DMS 273 (cell line): Measurements from ENCODE around the gene KNOP1.
A peak's percentile ranks its signal among the peaks of the same experiment; 100 is the strongest.

Source experiments
- DNase-seq: peaks from one replicate; lab custom pipeline; 2025; ENCODE audit not compliant: unreplicated experiment; lab: John Stamatoyannopoulos, UW

The KNOP1 gene

DNA sequence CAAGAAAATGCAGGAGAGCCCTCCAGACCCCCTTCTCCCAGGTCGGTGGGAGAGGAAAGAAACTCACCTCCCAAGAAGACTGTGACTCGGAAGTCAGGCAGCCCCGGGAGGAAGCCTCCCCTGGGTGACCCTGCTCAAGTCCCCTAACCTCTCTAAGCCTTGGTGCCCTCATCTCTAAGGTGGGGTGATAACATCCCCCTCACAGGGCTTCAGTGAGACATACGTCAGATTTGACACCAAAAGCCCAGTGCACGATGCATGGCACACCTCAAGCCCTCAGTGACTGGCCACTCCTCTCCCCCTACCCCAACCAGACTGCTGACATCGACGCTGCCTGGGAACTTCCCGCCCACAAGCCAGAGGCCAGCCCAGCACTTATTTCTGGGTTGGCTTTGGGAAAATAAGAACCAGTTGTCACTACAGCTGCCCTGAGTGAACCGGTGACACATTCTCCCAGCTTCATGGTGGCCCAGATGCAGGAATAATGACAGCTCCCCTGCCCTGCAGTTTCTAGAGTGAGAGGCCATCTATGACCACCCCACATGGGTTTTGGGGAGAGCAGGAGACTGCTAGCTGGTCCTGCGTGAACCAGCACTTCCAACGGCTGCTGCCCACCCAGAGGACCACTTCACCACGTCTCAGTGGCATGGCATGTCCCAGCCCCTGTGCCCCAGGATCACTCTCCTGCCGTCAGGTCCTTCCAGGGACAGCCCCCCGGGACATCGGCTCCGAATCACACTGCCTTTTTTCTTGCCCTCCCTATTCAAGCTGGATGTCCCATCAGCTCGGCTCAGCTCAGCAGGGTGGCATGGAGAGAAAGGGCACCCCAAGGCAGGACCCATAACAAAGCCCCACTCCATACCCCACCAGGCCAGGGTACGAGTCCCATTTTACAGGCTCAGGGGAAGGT is 9.5 kb downstream of the KNOP1 start:
- DNase-seq: no peak

DNA sequence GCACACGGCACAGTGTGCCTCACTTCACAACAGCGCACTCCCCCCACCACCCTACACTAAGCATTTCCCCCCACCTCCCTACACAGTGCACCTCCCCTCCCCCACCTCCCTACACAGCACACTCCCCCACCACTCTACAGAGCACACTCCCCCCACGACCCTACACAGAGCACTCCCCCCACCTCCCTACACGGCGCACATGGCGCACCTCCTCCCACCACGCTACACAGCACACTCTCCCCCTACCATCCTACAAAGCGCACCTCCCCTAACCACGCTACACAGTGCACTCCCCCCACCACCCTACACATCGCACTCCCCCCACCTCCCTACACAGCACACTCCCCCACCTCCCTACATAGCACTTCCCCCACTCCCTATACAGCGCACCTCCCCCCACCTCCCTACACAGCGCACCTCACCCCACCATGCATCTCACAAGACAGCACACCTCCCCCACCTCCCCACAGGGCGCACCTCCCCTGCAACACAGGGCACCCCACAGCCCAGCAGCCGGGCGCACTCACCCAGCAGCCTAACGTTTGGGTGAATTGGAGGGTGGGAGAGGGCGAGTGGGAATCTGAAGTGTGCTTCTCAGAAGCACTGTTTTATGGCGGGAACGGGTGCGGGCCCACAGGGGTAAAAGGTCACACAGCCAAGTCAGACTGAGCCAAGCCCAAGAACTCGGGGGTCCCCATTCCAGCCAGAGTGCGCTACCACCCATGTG is 10.3 kb downstream of the KNOP1 start:
- no peak for DNase-seq

DNA sequence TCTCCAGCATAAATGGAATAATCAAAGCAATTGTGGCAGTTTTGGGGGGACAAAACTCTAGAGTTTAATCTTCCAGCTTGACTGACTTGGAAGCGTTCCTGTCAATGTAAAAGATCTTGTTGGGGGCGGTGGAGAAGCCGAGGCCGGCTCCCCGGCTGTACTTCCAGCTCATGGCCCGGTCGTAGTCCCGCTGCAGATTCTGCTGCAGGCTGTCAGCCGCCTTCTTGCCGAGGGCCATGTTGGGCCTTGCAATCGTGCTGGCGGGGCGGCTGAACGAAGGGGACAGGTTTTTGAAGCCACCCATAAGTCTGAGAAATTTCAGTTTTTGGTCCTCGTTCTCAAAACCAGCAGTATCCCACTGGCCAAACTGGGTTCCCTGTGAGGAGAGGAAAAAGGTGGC is 11.2 kb downstream of the KNOP1 start:
- DNase-seq: no peak

DNA sequence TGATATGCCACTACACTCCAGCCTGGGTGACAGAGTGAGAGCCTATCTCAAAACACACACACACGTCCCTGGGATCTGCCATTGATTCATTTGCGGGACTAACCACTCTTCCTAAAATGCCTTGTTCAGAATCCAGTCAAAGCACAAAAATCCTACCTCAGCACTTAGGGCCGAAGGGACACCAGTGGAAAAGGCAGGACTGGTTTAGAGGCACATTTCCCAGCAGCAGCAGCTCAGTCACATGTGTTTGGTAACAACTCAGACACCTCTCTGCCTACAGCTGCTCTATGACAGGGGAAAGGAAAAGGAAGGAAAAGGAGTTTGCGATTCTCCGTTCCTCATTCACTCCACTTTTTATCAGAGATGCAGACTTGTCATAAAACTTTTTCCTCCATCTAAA is 12.2 kb downstream of the KNOP1 start:
- DNase-seq: no peak

DNA sequence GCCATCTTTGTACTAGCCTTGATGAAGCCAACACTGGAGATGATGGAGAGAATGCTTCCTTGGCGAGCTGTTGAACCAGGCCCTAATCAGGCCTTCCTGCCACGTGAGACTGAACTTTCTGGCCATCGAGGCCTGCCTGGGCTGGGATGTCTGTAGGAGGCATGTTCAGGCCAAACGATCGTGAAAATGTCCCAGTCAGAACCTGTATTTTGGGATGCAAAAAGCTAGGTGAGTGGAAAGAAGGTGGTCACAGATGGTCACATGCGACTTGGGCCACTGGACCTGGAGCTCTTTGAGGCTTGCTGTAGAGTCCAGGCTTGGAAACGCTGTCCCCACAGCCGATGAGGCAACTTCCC is 12.9 kb downstream of the KNOP1 start:
- DNase-seq: no peak

DNA sequence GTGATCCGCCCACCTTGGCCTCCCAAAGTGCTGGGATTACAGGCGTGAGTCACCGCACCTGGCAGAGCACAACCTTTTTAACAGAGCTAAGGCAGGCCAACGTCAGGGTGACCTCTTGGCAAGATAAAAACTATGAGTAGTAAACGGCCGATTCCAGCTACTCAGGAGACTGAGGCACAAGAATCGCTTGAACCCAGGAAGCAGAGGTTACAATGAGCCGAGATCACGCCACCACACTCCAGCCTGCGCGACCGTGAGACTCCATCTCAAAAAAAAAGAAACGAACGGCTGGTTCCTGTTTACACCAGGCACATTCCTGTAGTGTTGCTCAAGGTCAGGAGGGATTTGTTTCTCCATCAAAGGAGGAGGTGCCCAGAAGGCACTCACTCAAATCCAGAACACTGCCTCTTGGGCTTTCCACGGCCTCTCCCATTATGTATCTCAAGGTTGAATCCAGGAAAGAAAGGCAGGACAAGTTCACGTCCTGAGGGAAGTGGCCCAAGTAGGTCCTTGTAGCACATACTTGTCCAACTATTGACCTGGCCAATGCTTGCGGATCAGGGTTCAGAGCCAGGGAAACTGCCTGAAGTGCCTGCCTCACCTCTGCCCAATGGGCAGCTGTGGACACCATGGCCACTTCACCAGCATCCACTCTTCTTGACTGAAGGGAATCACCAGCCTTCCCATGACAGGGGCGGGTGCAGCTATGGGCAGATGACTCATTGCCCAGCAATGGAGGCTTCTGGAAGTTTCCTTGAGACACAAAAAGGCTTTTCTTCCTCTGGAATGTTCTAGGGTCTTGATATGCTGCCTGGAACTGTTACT is 13.5 kb downstream of the KNOP1 start:
- DNase-seq: no peak

DNA sequence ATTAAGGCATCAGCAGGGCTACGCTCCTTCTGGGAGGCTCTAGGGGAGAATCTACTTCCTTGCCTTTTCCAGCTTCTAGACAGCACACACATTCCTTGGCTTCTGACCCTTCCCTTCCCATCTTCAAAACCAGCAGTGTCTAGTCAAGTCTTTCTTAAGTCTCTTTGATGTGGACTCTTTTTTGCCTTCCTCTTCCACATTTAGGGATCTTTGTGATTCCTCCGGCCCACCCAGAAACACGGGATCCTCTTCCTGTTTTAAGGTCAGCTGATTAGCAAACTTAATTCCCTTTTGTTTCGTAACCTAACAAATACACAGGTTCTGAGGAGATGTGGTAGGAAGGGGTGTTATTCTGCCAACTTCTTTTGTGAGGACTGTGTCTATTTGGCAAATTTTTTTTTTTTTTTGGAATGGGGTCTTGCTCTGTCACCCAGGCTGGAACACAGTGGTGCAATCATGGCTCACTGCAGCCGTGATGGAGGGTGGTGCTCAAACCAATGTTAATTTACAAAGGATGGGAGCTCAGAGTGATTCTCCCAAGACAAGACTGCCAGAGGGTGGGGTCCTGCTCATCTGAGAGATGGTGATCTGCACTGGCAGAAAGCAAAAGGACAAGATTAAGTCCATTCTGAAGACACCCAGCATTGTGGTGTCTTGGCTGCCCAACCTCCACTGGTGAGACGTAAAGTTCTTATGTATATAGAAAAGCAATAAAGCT is 14.7 kb downstream of the KNOP1 start:
- DNase-seq: no peak

DNA sequence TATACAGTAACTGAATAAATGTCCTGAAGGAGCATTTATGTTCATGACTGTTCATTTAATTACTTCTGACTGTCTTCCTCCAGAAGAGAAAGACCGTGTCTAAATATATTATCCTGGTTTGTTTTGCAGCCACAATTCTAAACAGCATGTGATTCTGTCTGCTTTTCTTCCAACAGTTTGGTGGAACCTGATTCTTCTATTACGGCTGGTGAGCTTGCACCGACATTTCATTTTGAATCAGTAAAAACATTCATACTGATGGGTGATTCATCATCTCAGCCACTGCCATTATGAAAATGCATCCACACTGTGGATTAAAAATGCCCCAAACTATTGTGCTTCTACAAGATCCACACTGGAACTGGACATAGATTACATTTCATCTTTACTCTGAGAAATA is 16.9 kb downstream of the KNOP1 start:
- DNase-seq: no peak

DNA sequence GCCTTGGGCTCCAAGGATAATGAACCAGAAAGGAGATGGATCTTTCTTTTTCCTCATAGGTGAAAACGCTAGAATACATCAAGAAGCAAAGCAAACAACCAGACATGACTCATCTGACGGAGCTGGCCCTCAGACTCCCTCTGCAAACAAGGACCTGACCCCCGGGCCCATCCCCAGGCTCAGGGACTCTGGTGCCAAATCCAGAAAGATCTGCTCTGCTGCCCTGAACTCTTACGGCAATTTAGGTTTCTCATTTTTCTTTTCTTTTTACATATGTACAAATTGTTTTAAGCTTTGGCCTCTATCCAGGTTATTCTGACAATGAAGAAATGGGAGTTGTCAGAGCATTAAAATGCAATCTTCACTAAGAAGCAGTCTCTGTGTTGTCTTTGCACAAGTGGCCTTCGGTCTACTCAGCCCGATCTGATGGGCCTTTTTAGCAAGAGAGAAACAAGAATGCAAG is 17.7 kb downstream of the KNOP1 start:
- no peak for DNase-seq

DNA sequence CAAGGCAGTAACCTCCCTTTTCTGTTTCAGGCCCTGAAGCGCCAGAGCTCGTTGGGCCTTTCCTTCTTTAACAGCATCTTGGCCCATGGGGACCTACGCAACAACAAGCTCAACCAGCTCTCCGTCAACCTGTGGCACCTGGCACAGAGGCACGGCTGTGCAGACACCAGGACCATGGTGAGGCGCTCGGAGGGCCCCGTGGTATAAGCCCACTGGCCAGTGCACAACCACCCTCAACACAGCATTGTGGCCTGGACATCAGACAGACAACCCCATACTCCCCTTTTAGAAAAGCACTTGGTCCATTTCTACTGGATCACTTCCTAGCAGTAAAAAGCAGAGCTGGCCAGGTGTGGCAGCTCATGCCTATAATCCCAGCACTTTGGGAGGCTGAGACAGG is 18.6 kb downstream of the KNOP1 start:
- DNase-seq: no peak

DNA sequence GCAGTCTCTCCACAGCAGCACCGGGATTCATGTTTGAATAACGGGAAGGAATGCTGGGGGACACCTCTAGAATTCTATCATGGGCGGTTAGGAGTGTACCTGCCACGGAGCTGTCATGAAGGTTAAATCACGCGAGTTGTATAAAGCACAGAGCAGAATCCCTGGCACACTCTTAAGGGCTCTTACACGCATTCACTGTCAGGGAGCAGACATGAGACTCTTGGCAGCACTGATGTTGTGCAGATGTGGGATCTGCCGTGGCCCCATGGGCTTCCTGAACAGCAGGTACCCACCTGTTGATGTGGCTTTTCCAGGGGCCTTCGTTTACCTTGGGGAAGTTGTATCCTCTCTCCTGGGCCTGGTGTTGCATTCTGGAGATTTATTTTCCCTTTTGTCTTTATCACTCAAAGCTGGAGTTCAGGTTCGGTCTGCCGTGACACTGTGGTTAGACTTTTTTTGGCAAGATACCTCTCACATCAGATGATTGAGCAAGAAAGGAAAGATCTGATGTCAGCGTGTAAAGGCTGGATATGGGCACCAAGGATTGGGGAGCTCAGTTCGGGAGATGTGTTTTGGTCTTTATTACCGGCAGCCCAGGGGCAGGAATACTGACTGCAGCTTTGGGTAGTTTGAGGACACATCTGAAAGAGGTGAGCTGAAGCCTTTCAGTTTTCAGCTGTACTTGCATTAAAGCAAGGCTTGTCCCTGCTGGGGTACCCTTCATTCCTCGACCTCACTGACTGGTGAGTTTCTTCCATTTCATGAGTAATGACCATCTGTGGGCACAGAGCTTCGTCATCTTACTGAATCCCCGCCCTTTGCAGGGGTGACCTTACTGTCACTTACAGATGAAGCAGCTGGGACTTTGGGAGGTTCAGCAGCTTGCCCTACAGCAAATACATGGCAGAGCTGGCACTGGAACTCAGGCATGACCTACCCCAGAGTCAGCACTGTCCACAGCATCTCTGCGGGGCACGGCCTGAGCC is 19.3 kb downstream of the KNOP1 start:
- no peak for DNase-seq

DNA sequence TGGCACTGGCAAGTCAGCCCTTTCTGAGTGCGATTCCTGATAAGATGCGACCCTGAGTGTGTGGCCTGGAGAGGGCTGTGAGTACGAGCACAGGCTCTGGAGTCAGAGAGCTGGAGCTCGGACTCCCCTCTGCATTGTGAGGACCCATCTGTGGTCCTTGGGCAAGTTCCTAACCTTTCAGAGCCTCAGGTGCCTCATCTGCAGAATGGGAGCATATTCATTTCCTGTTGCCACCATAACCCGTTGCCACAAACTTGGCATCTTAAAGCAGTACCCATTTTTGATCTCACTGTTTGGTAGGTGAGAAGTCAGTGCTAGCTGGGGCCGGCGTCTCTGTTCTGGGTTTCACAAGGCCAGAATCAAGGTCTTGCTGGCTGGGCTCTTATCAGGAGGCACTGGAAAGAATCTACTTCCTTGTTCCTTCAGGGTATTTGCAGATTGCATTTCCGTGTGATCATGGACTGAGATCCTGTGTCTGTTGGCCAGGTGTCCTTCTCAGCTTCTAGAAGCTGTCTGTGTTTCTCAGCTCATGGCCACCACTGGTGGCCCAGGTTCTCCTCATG is 20.2 kb downstream of the KNOP1 start:
- no peak for DNase-seq

DNA sequence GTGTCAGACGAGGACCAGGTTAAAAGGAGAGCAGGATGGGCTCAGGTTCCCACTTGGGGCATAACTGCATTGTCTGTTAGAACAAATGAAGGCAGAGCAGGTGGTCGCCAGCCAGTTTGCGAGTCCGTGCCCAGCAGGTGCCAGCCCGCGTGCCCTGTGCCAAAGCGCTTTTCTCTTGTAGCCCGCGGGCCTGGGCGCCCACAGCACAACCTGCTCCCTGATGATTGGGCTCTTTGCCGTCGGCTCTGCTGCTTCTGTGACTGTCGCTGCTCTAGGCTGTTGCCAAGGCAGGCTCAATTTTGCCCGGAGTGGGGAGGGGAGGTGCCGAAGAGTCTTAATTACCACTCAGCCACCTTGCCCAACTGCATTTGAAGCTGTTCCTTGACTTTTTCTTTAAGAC is 21.1 kb downstream of the KNOP1 start:
- peak; percentile 54 for DNase-seq

DNA sequence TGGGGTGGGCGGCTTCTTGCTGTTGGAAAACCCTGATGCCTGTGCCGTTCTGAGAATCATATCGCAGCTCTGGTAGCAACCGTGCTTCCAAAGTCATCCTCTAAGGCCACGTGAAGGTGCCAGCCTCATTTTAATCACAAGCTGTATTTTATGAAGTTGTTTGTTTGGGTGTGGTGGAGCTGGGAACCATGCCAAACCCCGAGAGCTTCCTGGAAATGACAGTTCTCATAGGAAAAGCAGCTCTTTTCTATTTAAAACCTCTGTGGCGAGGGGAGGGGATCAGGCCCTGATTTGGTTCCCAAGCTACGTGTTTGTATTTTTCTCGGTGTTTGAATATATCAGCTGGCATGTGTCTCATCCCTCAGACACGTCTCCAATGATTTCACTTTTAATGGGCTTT is 21.7 kb downstream of the KNOP1 start:
- peak; percentile 63 for DNase-seq

DNA sequence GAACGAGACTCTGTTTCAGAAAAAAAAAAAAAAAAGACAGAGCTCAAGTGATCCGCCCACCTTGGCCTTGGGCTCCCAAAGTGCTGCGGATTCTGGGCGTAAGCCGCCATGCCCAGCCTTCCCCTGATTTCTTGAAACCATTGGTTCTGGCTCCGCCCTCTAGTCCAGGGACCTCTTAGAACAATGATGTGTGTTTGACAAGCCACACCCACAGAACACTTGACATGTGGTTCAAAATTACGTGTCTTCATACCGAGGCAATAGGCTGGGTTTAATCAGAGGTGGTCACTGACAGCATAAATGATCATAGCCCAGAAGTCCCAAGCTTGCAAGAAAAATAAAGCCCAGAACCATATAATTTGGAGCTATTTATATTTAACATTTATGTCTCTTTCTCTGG is 23.0 kb downstream of the KNOP1 start:
- no peak for DNase-seq

DNA sequence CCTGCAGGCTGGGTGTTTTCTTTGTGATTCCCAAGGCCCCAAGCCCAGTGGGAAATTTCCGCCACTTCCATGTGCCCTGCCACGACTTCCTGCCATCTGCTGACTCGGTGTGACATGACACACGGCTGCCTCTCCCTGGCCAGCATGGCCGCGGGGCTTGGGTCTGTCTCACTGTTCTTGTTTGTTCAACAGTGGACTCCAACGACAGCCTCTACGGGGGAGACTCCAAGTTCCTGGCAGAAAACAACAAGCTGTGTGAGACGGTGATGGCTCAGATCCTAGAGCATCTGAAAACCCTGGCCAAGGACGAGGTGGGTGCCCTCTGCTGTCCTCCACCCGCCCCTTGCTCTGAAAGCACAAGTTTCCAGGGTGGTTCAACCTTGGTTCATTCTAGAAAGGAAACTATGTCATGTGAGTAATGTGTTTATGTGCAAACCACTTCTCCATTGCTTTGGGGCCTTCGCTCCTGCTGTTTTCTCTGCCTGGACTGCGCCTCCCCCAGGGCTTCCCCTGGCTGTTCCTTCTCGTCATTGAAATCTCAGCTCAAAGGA is 26.8 kb downstream of the KNOP1 start:
- peak; percentile 23 for DNase-seq

DNA sequence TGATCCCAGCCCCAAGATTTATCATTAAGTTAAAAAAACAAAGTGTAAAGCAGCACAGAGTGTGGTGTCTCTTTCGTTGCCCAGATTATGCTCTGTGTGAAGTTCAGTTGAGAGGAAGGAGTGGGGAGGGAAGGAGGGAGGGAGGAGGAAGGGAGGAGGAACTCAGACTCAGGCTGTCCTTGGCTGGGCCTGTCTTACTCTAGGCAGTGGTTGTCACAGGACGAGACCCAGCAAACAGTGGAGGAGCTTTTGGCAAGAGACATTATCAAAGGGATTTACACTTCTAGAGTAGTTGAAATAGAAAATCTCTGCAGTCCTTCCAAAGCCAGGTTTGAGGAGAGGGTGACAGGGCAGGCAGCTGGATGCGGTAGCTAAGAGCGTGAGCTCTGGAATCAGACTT is 27.8 kb downstream of the KNOP1 start:
- DNase-seq: no peak

DNA sequence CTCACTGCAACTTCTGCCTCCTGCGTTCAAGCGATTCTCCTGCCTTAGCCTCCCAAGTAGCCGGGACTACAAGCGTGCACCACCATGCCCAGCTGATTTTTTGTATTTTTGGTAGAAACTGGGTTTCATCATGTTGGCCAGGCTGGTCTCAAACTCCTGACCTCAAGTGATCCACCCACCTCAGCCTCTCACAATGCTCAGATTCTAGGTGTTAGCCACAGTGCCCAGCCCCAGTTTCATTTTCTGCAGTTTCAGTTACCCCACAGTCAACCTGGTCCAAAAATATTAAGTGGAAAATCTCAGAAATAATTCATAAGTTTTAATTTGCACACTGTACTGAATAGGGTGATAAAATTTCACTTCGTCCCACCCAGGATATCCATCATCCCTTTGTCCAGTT is 28.7 kb downstream of the KNOP1 start:
- no peak for DNase-seq

DNA sequence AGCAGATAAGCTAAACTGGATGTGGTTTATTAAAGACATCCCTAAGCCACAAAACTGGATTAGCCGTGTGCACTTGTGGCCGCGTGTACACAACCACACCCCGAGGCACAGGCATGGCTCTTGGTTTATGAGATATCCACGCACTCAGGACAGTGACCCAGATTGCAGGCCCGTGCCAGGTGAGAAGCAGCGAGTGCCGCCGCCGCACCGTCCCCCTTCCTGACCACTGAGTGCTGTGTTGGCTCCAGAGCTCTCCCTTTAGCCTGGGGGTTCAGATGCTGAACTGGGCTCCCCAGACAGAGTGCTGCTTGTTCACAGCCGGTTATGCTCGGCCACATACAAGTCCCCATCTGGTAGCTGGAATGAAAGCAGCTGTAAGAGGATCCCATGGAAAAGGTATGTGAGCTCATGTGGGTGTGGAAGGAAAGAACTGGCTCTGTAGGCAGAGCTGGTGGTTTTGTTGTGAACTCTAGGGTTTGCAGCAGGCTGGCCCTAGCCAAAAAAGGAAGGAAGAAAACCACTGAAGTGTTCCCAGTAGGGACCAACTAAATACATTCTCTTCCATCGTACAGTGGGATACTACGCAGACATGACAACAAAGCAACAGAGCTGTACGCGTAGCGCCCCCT is 29.5 kb downstream of the KNOP1 start:
- no peak for DNase-seq
